ENCODE measurements around the gene FOLR2. TPM values are rescaled to one million over a fixed set of nuclear protein-coding genes. Genes with fewer than 3 reads are reported as not detected.

The FOLR2 gene
- total RNA-seq, 1 donor from 2014 or later = not detected

DNA sequence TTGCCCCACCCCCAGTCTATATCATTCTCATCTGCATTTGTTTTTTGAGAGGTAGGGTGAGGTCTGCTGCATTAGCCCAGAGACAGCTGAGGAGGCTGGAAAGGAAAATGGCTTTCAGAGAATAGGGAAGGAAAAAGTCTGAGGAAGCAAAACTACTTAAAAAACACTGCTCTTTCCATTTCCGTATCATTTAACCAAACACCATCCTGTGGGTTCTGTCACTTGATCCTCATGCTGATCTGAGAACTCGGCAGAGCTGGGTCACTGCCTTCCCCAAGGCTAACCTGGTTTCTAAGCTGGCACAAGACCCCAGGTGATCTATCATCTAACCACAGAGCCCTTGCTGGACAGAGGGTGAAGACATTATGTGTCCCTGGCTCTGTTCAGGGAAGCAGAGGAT lies 1.2 kb downstream of the FOLR2 start:
- H3K4me3 Mint-ChIP-seq (ENCODE audit: unreplicated experiment) = no peak overlapping the region
- peaks cover 9% of the 10 kb centered on the region for H3K4me1 Mint-ChIP-seq (ENCODE audit: unreplicated experiment)
- peaks cover 51% of the 10 kb centered on the region for H3K27me3 Mint-ChIP-seq (ENCODE audit: unreplicated experiment)
- no peaks in the 10 kb centered on the region for H3K36me3 Mint-ChIP-seq (ENCODE audit: unreplicated experiment)
- H3K9me3 Mint-ChIP-seq (ENCODE audit: unreplicated experiment) = no peaks in the 10 kb centered on the region
- no peak overlapping the region for H3K27ac Mint-ChIP-seq (ENCODE audit: unreplicated experiment)
- TF ChIP-seq, protein P1, sequence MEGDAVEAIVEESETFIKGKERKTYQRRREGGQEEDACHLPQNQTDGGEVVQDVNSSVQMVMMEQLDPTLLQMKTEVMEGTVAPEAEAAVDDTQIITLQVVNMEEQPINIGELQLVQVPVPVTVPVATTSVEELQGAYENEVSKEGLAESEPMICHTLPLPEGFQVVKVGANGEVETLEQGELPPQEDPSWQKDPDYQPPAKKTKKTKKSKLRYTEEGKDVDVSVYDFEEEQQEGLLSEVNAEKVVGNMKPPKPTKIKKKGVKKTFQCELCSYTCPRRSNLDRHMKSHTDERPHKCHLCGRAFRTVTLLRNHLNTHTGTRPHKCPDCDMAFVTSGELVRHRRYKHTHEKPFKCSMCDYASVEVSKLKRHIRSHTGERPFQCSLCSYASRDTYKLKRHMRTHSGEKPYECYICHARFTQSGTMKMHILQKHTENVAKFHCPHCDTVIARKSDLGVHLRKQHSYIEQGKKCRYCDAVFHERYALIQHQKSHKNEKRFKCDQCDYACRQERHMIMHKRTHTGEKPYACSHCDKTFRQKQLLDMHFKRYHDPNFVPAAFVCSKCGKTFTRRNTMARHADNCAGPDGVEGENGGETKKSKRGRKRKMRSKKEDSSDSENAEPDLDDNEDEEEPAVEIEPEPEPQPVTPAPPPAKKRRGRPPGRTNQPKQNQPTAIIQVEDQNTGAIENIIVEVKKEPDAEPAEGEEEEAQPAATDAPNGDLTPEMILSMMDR (IDR thresholded peaks at IDR 0.05) = no peak
- DNase-seq (ENCODE audit: extremely low spot score, unreplicated experiment) = peak; percentile 17

- peak; percentile 60 for DNase-seq (ENCODE audit: extremely low spot score, unreplicated experiment)
- H3K27ac Mint-ChIP-seq (ENCODE audit: unreplicated experiment) = no peak overlapping the region
Observed at GRCh38 chr11:72218251-72218745, 1.7 kb downstream of the FOLR2 start.

DNA sequence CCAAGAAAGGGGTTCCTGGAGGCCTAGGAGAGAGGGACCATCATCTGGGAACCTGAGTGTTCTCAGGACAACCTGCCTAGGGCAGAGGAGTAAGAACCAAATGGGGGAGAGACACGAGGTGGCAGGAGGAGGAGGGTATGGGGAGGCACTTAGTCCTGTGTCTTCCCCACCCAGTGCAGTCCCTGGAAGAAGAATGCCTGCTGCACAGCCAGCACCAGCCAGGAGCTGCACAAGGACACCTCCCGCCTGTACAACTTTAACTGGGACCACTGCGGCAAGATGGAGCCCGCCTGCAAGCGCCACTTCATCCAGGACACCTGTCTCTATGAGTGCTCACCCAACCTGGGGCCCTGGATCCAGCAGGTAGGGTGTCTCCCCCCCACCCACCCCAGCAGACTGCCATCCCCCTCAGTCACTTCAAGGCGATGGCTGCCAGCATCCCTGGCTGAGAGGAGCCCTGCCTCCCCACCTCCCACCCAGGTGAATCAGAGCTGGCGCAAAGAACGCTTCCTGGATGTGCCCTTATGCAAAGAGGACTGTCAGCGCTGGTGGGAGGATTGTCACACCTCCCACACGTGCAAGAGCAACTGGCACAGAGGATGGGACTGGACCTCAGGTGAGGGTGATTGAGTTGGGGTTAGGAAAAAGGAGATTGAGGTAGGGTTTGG lies 4.2 kb downstream of the FOLR2 start:
- Mint-ChIP-seq H3K27ac (ENCODE audit: unreplicated experiment) (no peak overlapping the region), H3K4me1 (ENCODE audit: unreplicated experiment) (peaks cover 19% of the 10 kb centered on the region), H3K27me3 (ENCODE audit: unreplicated experiment) (peaks cover 25% of the 10 kb centered on the region), H3K9me3 (ENCODE audit: unreplicated experiment) (no peaks in the 10 kb centered on the region), H3K36me3 (ENCODE audit: unreplicated experiment) (no peaks in the 10 kb centered on the region), H3K4me3 (ENCODE audit: unreplicated experiment) (no peak overlapping the region)
- TF ChIP-seq, protein P1 (IDR thresholded peaks at IDR 0.05) = no peak
- DNase-seq (ENCODE audit: extremely low spot score, unreplicated experiment) = peak; percentile 75

More at GRCh38 chr11:72218251-72218745, 1.7 kb downstream of the FOLR2 start:
- TF ChIP-seq, protein P1 (IDR thresholded peaks at IDR 0.05) = no peak
- Mint-ChIP-seq H3K4me1 (ENCODE audit: unreplicated experiment) (peaks cover 11% of the 10 kb centered on the region), H3K36me3 (ENCODE audit: unreplicated experiment) (no peaks in the 10 kb centered on the region), H3K27me3 (ENCODE audit: unreplicated experiment) (peaks cover 46% of the 10 kb centered on the region), H3K4me3 (ENCODE audit: unreplicated experiment) (no peak overlapping the region), H3K9me3 (ENCODE audit: unreplicated experiment) (no peaks in the 10 kb centered on the region)

DNA sequence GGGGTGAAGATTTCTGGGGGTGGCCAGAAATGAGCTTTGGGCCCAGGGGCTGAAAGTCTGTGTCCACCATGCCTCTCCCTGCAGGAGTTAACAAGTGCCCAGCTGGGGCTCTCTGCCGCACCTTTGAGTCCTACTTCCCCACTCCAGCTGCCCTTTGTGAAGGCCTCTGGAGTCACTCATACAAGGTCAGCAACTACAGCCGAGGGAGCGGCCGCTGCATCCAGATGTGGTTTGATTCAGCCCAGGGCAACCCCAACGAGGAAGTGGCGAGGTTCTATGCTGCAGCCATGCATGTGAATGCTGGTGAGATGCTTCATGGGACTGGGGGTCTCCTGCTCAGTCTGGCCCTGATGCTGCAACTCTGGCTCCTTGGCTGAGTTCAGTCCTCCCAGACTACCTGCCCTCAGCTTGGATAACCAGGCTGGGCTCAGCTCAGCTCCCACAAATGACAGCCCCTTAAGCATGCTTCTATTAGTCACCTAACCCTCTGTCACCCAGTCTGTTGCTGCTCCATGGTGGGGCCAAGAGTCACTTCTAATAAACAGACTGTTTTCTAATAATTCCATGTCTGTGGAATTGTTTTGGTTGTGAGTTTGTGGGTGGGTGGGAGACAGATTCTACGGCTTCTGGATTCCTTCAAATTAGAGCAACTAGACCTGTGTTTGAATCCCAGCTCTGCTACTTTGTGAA lies 4.9 kb downstream of the FOLR2 start:
- DNase-seq (ENCODE audit: extremely low spot score, unreplicated experiment) = peak; percentile 77
- H3K4me1 Mint-ChIP-seq (ENCODE audit: unreplicated experiment) = peaks cover 26% of the 10 kb centered on the region
- no peak overlapping the region for H3K4me3 Mint-ChIP-seq (ENCODE audit: unreplicated experiment)
- H3K9me3 Mint-ChIP-seq (ENCODE audit: unreplicated experiment) = no peaks in the 10 kb centered on the region
- no peaks in the 10 kb centered on the region for H3K36me3 Mint-ChIP-seq (ENCODE audit: unreplicated experiment)
- TF ChIP-seq, protein P1 (IDR thresholded peaks at IDR 0.05) = no peak
- H3K27me3 Mint-ChIP-seq (ENCODE audit: unreplicated experiment) = peaks cover 19% of the 10 kb centered on the region
- no peak overlapping the region for H3K27ac Mint-ChIP-seq (ENCODE audit: unreplicated experiment)

Measured in osteocyte (in vitro differentiated cells).